ENCODE results near the gene GM2A.
A peak's percentile ranks its signal among the peaks of the same experiment; 100 is the strongest.
"Not testable (repeated sequence)": the region's sequence is repeated elsewhere in the genome, so short reads cannot be mapped to it uniquely, and the experiment has no call there.

GM2A gene

GRCh38 chr5:151254990-151255389 is 2.0 kb downstream of the GM2A start:
- not testable (repeated sequence) for DNase-seq

GRCh38 chr5:151255621-151256286 is 2.8 kb downstream of the GM2A start:
- no peak for DNase-seq

DNA sequence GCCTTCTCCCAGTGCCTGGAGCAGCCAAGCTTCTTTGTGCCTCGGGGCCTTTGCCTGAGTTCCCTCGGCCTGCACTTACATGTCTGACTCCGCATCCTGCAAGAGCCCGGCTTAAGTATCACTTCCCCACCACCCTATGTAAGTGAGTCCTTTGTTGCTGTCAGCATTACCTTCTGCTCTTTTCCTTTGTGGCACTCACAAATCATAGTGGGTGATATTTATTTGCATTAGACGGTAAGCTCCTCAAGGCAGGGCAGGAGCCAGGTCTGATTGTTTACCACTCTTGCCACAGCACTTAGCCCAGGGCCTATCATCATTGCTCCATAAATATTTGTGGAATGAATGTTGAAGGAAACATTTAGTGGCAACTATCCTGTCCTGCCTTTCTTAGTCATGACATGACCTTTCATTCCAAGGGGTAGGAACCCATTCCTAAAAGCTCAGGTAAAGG is 4.8 kb downstream of the GM2A start:
- no peak for DNase-seq

DNA sequence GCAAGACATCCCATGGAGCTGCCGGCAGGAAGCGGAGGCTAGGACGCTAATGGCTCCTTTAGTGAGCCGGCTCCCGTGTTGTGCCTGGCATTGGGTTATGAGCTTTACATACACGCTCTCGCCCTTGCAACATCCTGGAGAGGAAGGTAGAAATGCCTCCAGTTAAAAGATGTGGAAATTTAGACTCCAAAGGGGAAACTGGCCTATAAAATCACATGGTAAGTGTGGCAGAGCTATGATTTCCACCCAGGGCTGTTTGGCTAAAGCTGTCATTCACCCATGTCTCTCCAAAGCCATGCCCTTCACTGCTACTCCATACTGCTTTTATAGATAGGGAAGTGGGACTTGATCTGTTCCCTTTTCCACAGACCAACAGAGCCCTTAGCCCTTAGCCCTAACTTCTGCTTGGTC is 5.2 kb downstream of the GM2A start:
- DNase-seq, result peak; percentile 45

- no peak for DNase-seq
Measured at GRCh38 chr5:151258816-151259215, 5.8 kb downstream of the GM2A start.

- DNase-seq, result no peak
Measured at GRCh38 chr5:151259931-151260330, 6.9 kb downstream of the GM2A start.

DNA sequence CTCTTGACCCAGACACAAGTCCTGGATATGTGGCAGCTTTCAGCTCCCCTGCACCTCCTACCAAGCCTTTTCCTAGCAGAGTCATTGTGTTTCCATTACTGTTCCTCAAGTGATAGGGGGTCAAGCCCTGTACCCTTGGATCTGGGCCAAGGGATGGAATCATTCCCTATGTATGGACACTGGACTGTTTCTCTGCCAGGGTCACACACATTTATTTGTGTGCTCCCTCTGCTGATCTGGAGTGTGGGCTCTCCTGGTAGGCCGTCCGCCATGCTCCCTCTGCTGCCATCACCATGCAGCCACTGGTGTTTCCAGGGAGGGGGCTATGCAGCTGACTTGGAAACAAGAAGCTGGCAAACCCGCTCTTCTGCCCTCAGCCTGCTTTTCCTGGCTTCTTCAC is 9.5 kb downstream of the GM2A start:
- no peak for DNase-seq

- DNase-seq, result no peak
Measured at GRCh38 chr5:151264113-151264512, 11.1 kb downstream of the GM2A start.

- no peak for DNase-seq
Measured at GRCh38 chr5:151267491-151268260, 14.7 kb downstream of the GM2A start.

GRCh38 chr5:151270599-151270998 is 17.6 kb downstream of the GM2A start:
- DNase-seq, result no peak

- no peak for DNase-seq
Measured at GRCh38 chr5:151271336-151271735, 18.4 kb downstream of the GM2A start.

DNA sequence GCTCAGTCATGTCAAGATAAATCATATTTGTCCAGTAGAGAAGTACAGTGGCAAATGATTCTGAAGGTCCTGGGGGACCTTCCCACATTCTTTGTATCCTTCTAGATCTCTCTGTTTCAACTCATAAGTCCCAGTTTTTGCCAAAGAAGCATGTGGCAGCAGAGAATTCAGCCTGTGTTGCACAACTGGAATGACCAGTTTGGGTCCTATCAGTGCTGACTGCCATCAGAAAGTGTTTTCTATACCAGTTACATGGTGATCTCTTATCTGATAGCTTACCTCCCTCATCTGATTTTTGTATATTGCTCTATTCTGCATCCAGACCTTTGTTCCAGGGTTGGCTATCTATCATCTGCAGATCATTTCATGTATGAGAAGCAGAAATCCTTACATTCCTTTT is 21.7 kb downstream of the GM2A start:
- DNase-seq, result no peak

DNA sequence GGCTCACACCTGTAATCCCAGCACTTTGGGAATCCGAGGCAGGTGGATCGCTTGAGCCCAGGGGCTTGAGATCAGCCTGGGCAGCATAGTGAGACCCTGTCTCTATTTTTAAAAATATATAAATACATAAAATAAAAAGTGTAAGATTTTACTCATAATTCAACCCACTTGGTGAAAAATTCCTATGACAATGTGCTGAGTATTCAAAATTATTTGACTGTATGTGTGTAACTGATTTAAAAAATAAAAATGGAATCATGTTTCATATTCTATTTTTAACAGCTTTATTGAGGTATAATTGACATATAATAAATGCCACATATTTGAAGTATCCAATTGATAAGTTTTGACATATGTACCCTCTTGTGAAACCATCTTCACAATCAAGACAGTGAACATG is 22.8 kb downstream of the GM2A start:
- DNase-seq, result no peak

DNA sequence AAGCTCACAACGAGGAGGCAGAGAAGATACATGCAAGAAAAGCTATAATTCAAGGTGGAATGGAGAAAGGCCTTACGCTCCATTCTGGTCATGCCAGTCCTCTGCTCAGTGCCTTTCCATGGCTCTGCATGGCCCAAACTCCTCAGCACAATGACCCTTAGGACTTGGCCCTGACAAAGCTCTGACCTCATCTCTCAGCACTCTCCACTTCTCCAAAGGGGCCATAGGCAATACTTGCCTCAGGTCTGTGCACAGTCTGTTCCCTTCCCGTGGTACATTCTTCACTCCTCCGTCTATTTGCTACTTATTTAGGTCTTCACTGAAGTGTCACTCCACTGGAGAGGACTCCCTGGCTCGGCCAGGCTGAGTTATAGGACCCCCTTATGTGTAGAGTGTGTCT is 25.9 kb downstream of the GM2A start:
- DNase-seq, result no peak

- DNase-seq, result no peak
Measured at GRCh38 chr5:151280443-151280842, 27.5 kb downstream of the GM2A start.

DNA sequence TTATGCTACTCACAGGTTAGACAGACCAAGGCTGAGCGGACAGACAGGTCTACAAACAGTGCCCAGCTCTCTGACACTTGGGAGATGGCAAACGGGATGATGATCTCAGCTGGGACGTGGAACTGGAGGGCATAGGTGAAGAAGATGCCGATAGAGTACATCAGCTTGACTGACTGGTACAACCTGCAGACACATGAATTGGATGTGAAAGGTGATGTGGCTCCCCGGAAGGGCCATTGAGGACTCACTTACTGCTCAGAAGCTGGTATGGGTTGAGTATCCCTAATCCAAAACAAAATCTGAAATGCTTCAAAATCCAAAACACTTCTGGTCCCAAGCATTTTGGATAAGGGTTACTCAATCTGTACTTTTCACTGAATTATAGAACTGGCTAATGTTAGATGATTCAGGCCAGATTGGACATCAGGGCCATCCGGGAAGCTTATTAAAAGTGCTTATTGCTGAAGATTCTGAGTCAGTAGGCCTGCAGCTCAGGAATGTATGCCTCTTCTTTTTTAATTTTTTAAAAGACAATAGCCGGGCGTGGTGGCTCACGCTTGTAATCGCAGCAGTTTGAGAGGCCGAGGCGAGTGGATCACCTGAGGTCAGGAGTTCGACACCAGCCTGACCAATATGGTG is 28.1 kb downstream of the GM2A start:
- DNase-seq, result no peak

- no peak for DNase-seq
Measured at GRCh38 chr5:151283120-151283825, 30.3 kb downstream of the GM2A start.

- no peak for DNase-seq
Measured at GRCh38 chr5:151284392-151284967, 31.5 kb downstream of the GM2A start.

DNA sequence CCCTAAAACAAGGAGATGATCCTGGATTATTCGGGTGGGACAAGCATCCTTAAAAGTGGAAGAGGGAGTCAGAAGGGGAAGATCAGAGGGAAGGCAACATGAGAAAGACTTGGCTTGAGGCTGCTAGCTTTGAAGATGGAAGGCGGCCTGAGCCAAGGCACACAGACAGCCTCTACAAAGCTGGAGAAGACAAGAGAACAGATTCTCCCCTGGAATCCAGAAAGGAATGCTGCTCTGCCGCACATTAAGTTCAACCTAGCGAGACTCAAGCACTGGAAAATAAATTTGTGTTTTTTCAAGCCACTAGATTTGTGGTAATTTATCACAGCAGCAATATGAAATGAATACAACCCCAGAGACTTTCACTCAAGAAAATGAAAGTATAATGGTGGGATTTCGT is 32.7 kb downstream of the GM2A start:
- DNase-seq, result no peak

GRCh38 chr5:151286246-151286645 is 33.3 kb downstream of the GM2A start:
- no peak for DNase-seq

DNA sequence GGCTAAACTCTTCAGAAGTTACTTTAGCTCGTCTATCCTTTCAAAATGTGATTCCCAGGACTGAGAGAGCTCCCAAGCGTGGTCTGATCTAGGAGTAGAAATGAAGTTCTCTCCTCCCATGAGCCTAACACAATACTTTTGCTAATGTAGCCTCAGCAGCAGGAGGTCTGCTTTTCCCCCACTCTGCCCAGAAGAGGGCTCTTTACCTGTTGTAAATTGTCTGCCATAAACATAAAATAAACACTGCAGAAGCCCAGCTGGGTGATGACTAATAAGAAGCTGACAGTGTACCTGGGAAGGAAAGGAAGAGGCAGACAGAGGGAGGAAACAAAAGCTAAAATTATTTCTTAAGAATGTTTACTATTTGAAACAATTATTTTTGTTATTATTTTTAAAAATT is 35.2 kb downstream of the GM2A start:
- DNase-seq, result no peak

DNA sequence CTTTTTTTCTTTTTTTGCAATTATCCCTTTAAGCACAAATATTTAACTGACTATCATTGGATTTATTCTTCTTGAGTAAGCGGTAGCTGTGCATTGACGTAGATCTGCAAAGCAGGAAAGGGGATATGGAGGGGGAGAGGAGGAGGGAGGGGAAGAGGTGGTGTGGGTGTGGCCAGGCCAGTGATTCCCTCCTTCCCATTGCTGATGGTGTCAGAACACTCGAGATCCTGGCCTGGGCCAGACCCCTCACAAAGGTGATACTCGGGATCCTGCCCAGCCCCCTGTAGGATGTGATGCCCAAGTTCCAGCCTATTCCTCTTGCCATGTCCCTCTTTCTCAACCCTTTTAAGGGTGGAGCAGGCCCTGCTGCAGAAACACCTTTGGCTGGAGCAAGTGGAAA is 40.6 kb downstream of the GM2A start:
- no peak for DNase-seq

GRCh38 chr5:151295138-151295537 is 42.2 kb downstream of the GM2A start:
- DNase-seq, result no peak
